Sigmoid colon (tissue), 7 donors: Measurements from ENCODE around the gene THAP10. TPM values are rescaled to one million over a fixed set of nuclear protein-coding genes. Genes with fewer than 3 reads are reported as not detected.

Experiments
- DNase-seq: peaks from one replicate; pipeline ENCODE4 v3.0.0-alpha.2; 2019
- H3K27ac ChIP-seq, 4 donors: fragments of 200-600 bp; sonication (generic); one replicate each; pipeline ENCODE4 v1.5.1; 2016 to 2019; ENCODE audit warnings: mild to moderate bottlenecking in 1 of 4
- H3K27me3 ChIP-seq, 3 donors: fragments of 200-600 bp; sonication (generic); one replicate each; pipeline ENCODE4 v1.5.1; 2019; ENCODE audit warnings: mild to moderate bottlenecking in 1 of 3
- H3K36me3 ChIP-seq, 4 donors: fragments of 200-600 bp; sonication (generic); one replicate each; pipeline ENCODE4 v1.5.1; 2016 to 2019
- H3K4me1 ChIP-seq, 4 donors: fragments of 200-600 bp; sonication (generic); one replicate each; pipeline ENCODE4 v1.5.1; 2017 to 2019
- H3K4me3 ChIP-seq, 4 donors: fragments of 200-600 bp; sonication (generic); one replicate each; pipeline ENCODE4 v1.5.1; 2017 to 2019; ENCODE audit warnings: mild to moderate bottlenecking in 2 of 4, moderate library complexity in 1 of 4
- H3K9me3 ChIP-seq, 4 donors: fragments of 200-600 bp in 3 of 4; sonication (generic) in 3 of 4; one replicate each; pipeline versions ENCODE4 v1.5.1 to v1.6.1; 2013 to 2019
- EP300 ChIP-seq, 4 donors: sonication (generic); formaldehyde crosslinking; IDR thresholded peaks; one replicate each; pipeline ENCODE4 v1.6.1; 2017; ENCODE audit warnings: antibody characterized with exemption in 4 of 4
- POLR2A ChIP-seq, 2 donors: fragments of 450-650 bp; IDR thresholded peaks; one replicate each; pipeline ENCODE4 v1.6.1; 2016; ENCODE audit warnings: antibody characterized with exemption in 2 of 2, mild to moderate bottlenecking in 2 of 2, moderate library complexity in 2 of 2
- POLR2AphosphoS5 ChIP-seq, 4 donors: sonication (generic); formaldehyde crosslinking; IDR thresholded peaks; one replicate each; pipeline ENCODE4 v1.6.1; 2017; ENCODE audit warnings: antibody characterized with exemption in 4 of 4
- WGBS, 2 donors: extraction: QIAGEN DNeasy Blood & Tissue Kit; methylation state at CpG; one replicate each; pipeline ENCODE4 v1.1.7; 2013; 5-methylcytosine and 5-hydroxymethylcytosine counted together
- intact Hi-C: fragments of 100-400 bp; cut with DNase I; formaldehyde crosslinking; loops from one replicate; pipeline ENCODE4 v1.15.1; 2023
- polyA plus RNA-seq, 3 donors: library from polyadenylated mRNA; stranded (reverse); fragments of 200-250 nt; gene quantifications; one replicate each; pipeline ENCODE4 v1.2.3, GENCODE V29; 2013
- total RNA-seq, 4 donors: library from RNA; depleted of rRNA; stranded (reverse); fragments of >200 nt; gene quantifications; one replicate each; pipeline ENCODE4 v1.1.0, GENCODE V29; 2016
- TF ChIP-seq, protein P1 (sequence below), 4 experiments: fragments of 450-650 bp in 3 of 4; fragments of 200-600 bp in 1 of 4; IDR thresholded peaks; one replicate each; pipeline ENCODE4 v1.5.1; 2016 to 2019; ENCODE audit warnings: antibody characterized with exemption in 4 of 4, mild to moderate bottlenecking in 3 of 4, moderate library complexity in 2 of 4
- donor health status: healthy with polysubstance abuse.
- donor health status: Bipolar disorder and iron deficiency.
- donor health status: healthy.

The THAP10 gene
- total and polyA plus RNA-seq, 7 donors = 1.1 to 3.6 (median 2.5) TPM

GRCh38 chr15:70870051-70870450 is 22.2 kb downstream of the THAP10 start:
- intact Hi-C loops = no loop called here
- H3K4me3 ChIP-seq = no peak overlapping the region
- DNase-seq = no peak
- H3K27me3 ChIP-seq = no peaks in the 10 kb centered on the region
- TF ChIP-seq POLR2AphosphoS5 (IDR thresholded peaks at IDR 0.05) (no peak), EP300 (IDR thresholded peaks at IDR 0.05) (no peak), POLR2A (IDR thresholded peaks at IDR 0.05) (no peak)
- TF ChIP-seq, protein P1, sequence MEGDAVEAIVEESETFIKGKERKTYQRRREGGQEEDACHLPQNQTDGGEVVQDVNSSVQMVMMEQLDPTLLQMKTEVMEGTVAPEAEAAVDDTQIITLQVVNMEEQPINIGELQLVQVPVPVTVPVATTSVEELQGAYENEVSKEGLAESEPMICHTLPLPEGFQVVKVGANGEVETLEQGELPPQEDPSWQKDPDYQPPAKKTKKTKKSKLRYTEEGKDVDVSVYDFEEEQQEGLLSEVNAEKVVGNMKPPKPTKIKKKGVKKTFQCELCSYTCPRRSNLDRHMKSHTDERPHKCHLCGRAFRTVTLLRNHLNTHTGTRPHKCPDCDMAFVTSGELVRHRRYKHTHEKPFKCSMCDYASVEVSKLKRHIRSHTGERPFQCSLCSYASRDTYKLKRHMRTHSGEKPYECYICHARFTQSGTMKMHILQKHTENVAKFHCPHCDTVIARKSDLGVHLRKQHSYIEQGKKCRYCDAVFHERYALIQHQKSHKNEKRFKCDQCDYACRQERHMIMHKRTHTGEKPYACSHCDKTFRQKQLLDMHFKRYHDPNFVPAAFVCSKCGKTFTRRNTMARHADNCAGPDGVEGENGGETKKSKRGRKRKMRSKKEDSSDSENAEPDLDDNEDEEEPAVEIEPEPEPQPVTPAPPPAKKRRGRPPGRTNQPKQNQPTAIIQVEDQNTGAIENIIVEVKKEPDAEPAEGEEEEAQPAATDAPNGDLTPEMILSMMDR (IDR thresholded peaks at IDR 0.05) = no peak
- H3K36me3 ChIP-seq = no peaks in the 10 kb centered on the region
- H3K27ac ChIP-seq = peak overlapping the region in 1 of 4 donors; percentile 31
- H3K9me3 ChIP-seq = no peaks in the 10 kb centered on the region
- H3K4me1 ChIP-seq = peaks cover 0 to 30% (median 10%) of the 10 kb centered on the region in 4 donors

GRCh38 chr15:70869346-70869745 is 22.9 kb downstream of the THAP10 start:
- TF ChIP-seq POLR2AphosphoS5 (IDR thresholded peaks at IDR 0.05) (no peak), POLR2A (IDR thresholded peaks at IDR 0.05) (no peak), EP300 (IDR thresholded peaks at IDR 0.05) (no peak)
- TF ChIP-seq, protein P1 (IDR thresholded peaks at IDR 0.05) = no peak
- Histone ChIP-seq H3K9me3 (no peaks in the 10 kb centered on the region), H3K27ac (peak overlapping the region in 1 of 4 donors; percentile 21), H3K27me3 (no peaks in the 10 kb centered on the region), H3K4me3 (no peak overlapping the region), H3K4me1 (peaks cover 0 to 30% (median 10%) of the 10 kb centered on the region in 4 donors), H3K36me3 (no peaks in the 10 kb centered on the region)
- intact Hi-C loops = no loop called here
- WGBS, 2 donors = 81 to 92% methylated on average over 3 of the region's 3 CpGs
- no peak for DNase-seq

DNA sequence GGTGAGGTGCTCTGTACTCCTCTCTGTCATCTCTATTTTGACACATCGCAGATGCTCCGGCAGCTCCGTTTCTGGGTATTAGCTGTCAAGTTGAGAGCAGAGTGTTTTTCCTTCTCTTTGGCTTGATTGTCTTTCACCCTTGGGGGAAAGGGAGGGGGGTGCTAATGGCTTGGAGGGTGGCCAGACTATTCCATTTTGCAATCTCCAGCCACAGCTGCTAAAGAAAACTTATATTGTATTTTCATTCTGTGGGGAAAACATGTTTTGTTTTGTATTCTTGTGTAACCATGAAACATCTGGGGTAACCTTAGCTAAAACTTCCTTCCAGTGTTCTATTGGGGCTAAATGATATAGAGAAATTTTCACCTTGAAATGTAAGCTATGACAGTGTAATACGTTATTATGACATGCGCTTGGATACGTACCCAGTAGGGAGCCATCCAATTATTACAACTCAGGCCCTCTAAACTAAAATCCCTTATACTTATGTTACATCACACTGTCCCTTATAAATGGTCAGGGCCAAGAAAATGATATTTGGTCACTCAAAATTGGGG is 24.2 kb downstream of the THAP10 start:
- DNase-seq = peak; percentile 82
- intact Hi-C loops = no loop called here
- TF ChIP-seq POLR2A (IDR thresholded peaks at IDR 0.05) (no peak), POLR2AphosphoS5 (IDR thresholded peaks at IDR 0.05) (peak in 3 of 4 donors; percentile 23 to 49 (median 47)), EP300 (IDR thresholded peaks at IDR 0.05) (no peak)
- TF ChIP-seq, protein P1 (IDR thresholded peaks at IDR 0.05) = no peak
- Histone ChIP-seq H3K27ac (peak overlapping the region; percentile 36 to 59 (median 56)), H3K9me3 (no peaks in the 10 kb centered on the region), H3K4me3 (no peak overlapping the region), H3K4me1 (peaks cover 0 to 30% (median 10%) of the 10 kb centered on the region in 4 donors), H3K36me3 (no peaks in the 10 kb centered on the region), H3K27me3 (no peaks in the 10 kb centered on the region)
- WGBS, 2 donors = 80 to 85% methylated on average over 6 of the region's 6 CpGs

DNA sequence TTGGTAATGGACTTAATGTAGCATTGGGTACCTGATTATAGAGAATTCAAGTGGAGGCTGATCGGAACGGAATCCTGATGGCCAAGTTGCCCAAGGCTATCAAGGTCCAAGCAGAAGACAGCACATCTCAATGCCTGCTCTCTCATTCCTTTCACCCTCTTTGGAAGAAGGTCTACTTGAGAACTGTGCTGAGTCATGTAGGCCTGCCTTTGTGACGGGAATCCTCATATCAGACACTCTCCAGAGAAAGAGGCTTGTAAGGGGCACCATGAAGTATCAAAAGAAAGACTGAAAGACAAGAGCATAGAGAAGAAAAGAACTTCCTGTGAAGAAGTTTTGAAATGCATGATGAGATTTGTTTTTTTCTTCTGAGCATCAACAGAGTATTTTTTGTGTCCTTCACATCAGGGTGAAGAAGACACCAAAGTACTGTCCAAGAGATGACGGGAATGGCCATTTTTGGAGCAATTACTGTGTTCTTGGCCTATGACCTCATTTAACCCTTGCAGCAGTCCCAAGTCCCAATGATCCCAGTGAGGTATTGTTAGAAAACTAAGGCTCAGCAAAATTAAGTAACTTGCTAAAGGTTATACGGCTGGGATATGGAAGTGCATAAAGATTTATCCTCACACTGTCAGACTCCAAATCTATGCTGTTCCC is 25.1 kb downstream of the THAP10 start:
- Histone ChIP-seq H3K27ac (peak overlapping the region; percentile 7 to 57 (median 46)), H3K9me3 (no peaks in the 10 kb centered on the region), H3K27me3 (no peaks in the 10 kb centered on the region), H3K4me1 (peaks cover 0 to 30% (median 10%) of the 10 kb centered on the region in 4 donors), H3K36me3 (no peaks in the 10 kb centered on the region), H3K4me3 (no peak overlapping the region)
- intact Hi-C loops = no loop called here
- no peak for TF ChIP-seq EP300 (IDR thresholded peaks at IDR 0.05)
- 88 to 92% methylated on average over 5 of the region's 5 CpGs for WGBS, 2 donors
- DNase-seq = no peak

DNA sequence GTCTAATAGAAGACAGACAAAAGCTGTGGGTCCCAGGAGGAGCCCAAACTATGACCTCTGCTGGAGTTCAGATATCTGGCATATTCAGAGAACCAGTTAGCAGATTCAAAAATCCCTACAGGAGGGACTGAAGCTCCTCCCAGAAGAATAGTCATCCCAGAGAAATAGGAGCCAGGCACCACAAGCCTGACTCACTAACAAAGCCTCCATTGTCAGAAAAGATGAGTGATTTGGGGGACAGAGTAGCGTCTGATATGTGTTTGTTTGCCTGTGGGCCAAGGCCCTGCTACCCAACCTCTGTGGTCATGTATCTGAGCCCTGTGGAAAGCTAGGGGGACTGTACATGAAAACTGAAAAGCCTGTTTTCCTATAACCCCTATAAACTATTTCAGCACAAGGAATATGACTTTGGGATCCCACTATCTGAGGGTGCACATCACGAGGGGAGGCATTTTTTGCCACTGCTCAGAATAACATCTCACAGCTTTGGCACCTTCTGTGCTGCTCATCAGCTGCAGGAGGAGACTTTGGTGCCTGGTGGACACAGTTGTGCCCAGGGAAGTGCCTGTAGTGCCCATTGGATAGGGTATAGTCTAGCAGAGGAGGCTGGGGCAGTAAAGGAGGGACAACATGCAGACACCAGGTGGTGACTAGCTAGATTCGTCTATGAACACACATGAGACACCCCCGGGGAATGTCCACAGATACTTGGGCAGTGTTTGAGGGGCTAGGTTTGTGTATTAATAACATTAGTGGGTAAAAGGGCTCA is 28.6 kb downstream of the THAP10 start:
- H3K4me3 ChIP-seq = no peak overlapping the region
- no peak overlapping the region for H3K27ac ChIP-seq
- no peaks in the 10 kb centered on the region for H3K9me3 ChIP-seq
- intact Hi-C loops = no loop called here
- peaks cover 0 to 11% (median 3%) of the 10 kb centered on the region in 4 donors for H3K4me1 ChIP-seq
- no peaks in the 10 kb centered on the region for H3K27me3 ChIP-seq
- TF ChIP-seq POLR2A (IDR thresholded peaks at IDR 0.05) (no peak), EP300 (IDR thresholded peaks at IDR 0.05) (no peak), POLR2AphosphoS5 (IDR thresholded peaks at IDR 0.05) (no peak)
- TF ChIP-seq, protein P1 (IDR thresholded peaks at IDR 0.05) = no peak
- DNase-seq = no peak
- 67 to 91% methylated on average over 4 of the region's 4 CpGs for WGBS, 2 donors
- no peaks in the 10 kb centered on the region for H3K36me3 ChIP-seq
